ENCODE results near the gene SYNE1.

- TF ChIP-seq, protein P1, sequence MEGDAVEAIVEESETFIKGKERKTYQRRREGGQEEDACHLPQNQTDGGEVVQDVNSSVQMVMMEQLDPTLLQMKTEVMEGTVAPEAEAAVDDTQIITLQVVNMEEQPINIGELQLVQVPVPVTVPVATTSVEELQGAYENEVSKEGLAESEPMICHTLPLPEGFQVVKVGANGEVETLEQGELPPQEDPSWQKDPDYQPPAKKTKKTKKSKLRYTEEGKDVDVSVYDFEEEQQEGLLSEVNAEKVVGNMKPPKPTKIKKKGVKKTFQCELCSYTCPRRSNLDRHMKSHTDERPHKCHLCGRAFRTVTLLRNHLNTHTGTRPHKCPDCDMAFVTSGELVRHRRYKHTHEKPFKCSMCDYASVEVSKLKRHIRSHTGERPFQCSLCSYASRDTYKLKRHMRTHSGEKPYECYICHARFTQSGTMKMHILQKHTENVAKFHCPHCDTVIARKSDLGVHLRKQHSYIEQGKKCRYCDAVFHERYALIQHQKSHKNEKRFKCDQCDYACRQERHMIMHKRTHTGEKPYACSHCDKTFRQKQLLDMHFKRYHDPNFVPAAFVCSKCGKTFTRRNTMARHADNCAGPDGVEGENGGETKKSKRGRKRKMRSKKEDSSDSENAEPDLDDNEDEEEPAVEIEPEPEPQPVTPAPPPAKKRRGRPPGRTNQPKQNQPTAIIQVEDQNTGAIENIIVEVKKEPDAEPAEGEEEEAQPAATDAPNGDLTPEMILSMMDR (IDR thresholded peaks at IDR 0.05) = peak; percentile 30 to 73 (median 53)
- TF ChIP-seq POLR2A (IDR thresholded peaks at IDR 0.05) = no peak
Measured at GRCh38 chr6:152267967-152268845, 369.0 kb downstream of the SYNE1 start.

All from heart left ventricle (tissue), 13 donors.